DOHH2 (cell line): Measurements from ENCODE around the gene P2RY14.

Experiments
- EZH2phosphoT487 ChIP-seq: fragments of 200-600 bp; sonication (generic); IDR thresholded peaks from 2 replicates; pipeline ENCODE4 v1.6.1; 2017; ENCODE audit warnings: borderline replicate concordance, mild to moderate bottlenecking, antibody characterized with exemption, low read length, moderate library complexity, mixed read lengths
- TF ChIP-seq, protein P1 (sequence below): fragments of 200-600 bp; sonication (generic); IDR thresholded peaks from one replicate; pipeline ENCODE4 v1.5.1; 2014; ENCODE audit warnings: antibody characterized with exemption, mild to moderate bottlenecking, low read depth, low read length; ENCODE audit not compliant: poor library complexity, severe bottlenecking

DNA sequence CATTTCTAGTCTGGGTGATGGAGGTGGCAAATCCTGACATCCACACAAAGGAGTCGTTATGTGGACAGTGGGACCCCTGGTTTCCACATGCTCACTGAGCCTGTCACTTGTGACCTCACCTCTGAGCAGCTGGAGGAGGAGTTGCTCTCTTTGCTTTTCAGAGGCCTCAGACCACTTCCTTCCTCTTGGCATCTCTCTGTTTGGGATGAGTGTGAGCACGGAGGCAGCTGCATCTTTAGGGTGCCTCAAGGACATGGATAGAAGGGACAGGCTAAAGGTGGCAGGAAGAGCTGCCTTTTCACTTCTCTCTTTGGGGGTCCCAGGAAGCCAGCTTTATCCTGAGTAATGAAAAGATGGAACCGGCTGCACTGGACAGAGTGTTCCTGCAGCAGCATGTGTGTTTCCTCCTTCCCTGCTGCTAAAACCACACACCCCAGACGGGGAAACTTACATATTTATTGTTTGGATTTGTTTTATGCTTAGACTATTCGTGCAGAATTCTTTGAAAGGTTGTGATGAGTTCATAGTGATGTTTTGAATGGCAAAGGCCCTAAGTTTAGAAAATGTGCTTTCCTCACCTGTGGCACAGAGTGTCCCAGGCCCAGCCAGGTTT is 107.1 kb downstream of the P2RY14 start:
- TF ChIP-seq, protein P1, sequence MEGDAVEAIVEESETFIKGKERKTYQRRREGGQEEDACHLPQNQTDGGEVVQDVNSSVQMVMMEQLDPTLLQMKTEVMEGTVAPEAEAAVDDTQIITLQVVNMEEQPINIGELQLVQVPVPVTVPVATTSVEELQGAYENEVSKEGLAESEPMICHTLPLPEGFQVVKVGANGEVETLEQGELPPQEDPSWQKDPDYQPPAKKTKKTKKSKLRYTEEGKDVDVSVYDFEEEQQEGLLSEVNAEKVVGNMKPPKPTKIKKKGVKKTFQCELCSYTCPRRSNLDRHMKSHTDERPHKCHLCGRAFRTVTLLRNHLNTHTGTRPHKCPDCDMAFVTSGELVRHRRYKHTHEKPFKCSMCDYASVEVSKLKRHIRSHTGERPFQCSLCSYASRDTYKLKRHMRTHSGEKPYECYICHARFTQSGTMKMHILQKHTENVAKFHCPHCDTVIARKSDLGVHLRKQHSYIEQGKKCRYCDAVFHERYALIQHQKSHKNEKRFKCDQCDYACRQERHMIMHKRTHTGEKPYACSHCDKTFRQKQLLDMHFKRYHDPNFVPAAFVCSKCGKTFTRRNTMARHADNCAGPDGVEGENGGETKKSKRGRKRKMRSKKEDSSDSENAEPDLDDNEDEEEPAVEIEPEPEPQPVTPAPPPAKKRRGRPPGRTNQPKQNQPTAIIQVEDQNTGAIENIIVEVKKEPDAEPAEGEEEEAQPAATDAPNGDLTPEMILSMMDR = no peak
- no peak for TF ChIP-seq EZH2phosphoT487
